Adipose tissue (tissue), 3 donors: ENCODE data around the gene MLH1. TPM values are rescaled to one million over a fixed set of nuclear protein-coding genes. Genes with fewer than 3 reads are reported as not detected.

Experiments used
- polyA plus RNA-seq, 3 donors: library from polyadenylated mRNA; stranded (reverse); fragments of 200-250 nt; gene quantifications; one replicate each; pipeline ENCODE4 v1.2.3, GENCODE V29; 2013
- donor health status: healthy with polysubstance abuse.
- donor health status: Bipolar disorder and iron deficiency.
- donor health status: healthy.

Gene MLH1
- polyA plus RNA-seq, 3 donors: 12.6 to 19.7 (median 19.3) TPM

Other genes with a start within 250 kb of the MLH1 start
- under 1 TPM; 0.05 to 0.31 (median 0.22) TPM for gene DCLK3, start 229.0 kb upstream of the MLH1 start, polyA plus RNA-seq
- 1 to 10 TPM; 1.7 to 5.7 (median 2.9) TPM for gene TRANK1, start 48.5 kb upstream of the MLH1 start, polyA plus RNA-seq
- gene EPM2AIP1, start 387 bp upstream of the MLH1 start, polyA plus RNA-seq: 1 to 10 TPM; 2.7 to 4.3 (median 3.3) TPM
- 10 to 100 TPM; 14.8 to 27.8 (median 21.3) TPM for gene LRRFIP2, start 181.1 kb downstream of the MLH1 start, polyA plus RNA-seq
- gene GOLGA4, start 249.8 kb downstream of the MLH1 start, polyA plus RNA-seq: 10 to 100 TPM; 20.5 to 49.6 (median 34.4) TPM